Left ventricle myocardium superior (tissue), 1 donor: Measurements from ENCODE around the gene GOSR2. TPM values are rescaled to one million over a fixed set of nuclear protein-coding genes. Genes with fewer than 3 reads are reported as not detected.

Experiments
- ATAC-seq: fragments of 200-7000 bp; cut with Tn5 transposase; one replicate; pipeline ENCODE4 v1.9.1; 2020; ENCODE audit warnings: mild to moderate bottlenecking, moderate library complexity
- DNase-seq: peaks from one replicate; pipeline ENCODE4 v3.0.0-alpha.2; 2020
- intact Hi-C: fragments of 100-400 bp; cut with micrococcal nuclease; formaldehyde crosslinking; loops from one replicate; pipeline ENCODE4 v1.11.0; 2022
- total RNA-seq: library from RNA; stranded (reverse); fragmentation: NEBNext Ultra II Directional; extraction: Animal tissue kit (Norgen Biotek cat#: 25700); gene quantifications from one replicate; pipeline ENCODE4 v1.2.1, GENCODE V29; 2021
- donor health status: DM: no; HTN: yes; CAD: no; lungs with severe emphysema.

GOSR2 gene
- total RNA-seq, 1 donor from 2014 or later: 35.2 TPM

GRCh38 chr17:46889992-46890564 is 32.9 kb upstream of the GOSR2 start:
- intact Hi-C loops: no loop called here
- DNase-seq: no peak
- ATAC-seq: no peak

DNA sequence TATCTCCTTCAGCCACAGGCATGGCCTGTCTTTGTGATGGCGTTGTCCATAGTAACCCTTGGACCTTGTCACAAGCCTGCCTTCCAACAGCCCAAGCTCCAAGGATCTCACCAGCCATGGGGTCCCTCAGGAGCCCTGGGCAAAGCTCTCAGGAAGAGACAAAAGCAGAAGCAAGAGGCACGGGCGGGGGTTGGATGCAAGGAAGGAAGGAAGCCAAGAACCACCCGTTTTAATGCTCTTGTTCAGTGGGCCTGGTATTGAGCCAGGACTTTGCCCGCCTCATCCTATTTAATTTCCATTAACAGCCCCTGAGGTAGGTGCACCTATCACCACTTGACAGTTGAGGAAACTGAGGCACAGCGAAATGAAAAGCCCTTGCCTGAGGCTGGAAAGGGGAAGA is 32.3 kb upstream of the GOSR2 start:
- intact Hi-C loops: no loop called here
- no peak for DNase-seq
- no peak for ATAC-seq

- ATAC-seq (no peak), DNase-seq (no peak)
- intact Hi-C loops: no loop called here
Observed at GRCh38 chr17:46892192-46892703, 30.7 kb upstream of the GOSR2 start.

DNA sequence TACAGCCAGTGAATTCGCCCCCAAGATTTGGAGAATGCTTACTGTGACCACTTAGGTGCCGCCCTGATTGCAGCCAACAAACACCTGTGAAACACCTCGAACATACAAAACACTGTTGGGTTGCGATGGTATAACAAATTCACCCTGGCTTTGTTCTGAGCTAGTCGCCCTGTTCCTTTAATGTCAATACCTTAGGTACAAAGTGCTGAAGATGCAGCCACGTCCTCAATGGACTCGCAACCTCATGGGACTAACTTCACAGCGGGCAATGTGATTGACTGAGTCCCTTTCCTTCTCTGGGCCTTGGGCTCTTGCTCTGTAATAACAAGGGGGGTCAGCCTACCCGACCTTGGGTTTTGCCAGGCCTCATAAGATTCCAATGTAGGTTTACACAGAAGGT is 28.9 kb upstream of the GOSR2 start:
- intact Hi-C loops: no loop called here
- DNase-seq (no peak), ATAC-seq (no peak)

DNA sequence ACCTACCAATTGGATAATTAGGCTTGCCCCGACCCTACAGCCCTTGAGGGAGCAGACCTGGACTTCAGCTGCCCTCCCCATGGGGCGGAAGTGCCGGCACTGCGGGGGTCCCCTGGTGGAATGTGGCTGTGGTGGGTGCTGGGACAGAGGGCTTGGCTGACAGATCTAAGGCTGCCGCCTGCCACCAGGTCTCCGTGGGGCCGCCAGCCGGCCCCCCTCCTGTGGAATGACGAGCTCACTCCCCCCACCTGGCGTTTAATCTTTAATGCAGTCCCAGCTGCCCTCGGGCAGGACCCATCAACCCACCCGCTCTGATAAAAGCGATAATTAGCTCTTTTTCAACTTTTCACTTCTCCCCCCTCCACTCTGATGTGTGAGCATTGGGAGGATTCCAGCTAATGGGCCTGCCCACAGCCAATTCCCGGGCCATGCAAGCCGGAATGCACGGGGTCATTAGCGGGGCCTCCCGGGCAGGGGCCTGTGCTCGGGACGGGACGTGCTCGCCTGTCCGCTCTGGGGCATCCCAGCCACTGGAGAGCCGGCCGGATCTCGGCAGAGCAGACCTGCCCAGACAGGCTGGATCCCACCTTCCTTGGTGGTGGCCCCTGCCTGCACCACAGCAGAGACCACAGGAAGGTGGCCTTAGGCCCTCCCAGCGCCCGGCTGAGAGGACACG is 28.3 kb upstream of the GOSR2 start:
- intact Hi-C loops: no loop called here
- DNase-seq (peak; percentile 41), ATAC-seq (peak; percentile 58)

GRCh38 chr17:46895171-46895570 is 27.8 kb upstream of the GOSR2 start:
- no peak for DNase-seq
- intact Hi-C loops: no loop called here
- no peak for ATAC-seq

- no peak for DNase-seq
- no peak for ATAC-seq
- intact Hi-C loops: no loop called here
Observed at GRCh38 chr17:46896991-46897390, 26.0 kb upstream of the GOSR2 start.

DNA sequence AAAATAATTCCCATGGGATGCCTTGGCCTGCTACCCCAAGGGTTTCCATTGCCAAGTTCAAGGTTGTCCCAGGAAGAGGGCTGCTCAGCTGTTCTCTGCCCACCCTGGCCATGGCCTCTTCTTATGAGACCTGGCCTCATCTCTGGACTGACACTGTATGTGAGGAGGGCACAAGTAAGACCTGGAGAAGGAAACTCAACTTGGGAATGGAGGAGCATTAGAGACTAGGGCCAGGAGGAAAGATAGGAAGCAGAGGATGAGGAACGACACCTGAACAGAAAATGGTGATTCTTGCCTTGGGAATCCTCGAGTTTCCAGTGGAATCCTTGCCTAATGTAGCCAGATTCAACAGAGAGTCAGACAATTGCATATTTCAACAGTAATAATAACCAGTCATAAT is 24.6 kb upstream of the GOSR2 start:
- ATAC-seq (no peak), DNase-seq (no peak)
- intact Hi-C loops: no loop called here

GRCh38 chr17:46898860-46899259 is 24.1 kb upstream of the GOSR2 start:
- intact Hi-C loops: no loop called here
- ATAC-seq (no peak), DNase-seq (no peak)

- DNase-seq: no peak
- intact Hi-C loops: no loop called here
- no peak for ATAC-seq
Observed at GRCh38 chr17:46901291-46901690, 21.7 kb upstream of the GOSR2 start.

GRCh38 chr17:46903762-46904672 is 18.9 kb upstream of the GOSR2 start:
- ATAC-seq: no peak
- intact Hi-C loops: no loop called here
- DNase-seq: no peak

DNA sequence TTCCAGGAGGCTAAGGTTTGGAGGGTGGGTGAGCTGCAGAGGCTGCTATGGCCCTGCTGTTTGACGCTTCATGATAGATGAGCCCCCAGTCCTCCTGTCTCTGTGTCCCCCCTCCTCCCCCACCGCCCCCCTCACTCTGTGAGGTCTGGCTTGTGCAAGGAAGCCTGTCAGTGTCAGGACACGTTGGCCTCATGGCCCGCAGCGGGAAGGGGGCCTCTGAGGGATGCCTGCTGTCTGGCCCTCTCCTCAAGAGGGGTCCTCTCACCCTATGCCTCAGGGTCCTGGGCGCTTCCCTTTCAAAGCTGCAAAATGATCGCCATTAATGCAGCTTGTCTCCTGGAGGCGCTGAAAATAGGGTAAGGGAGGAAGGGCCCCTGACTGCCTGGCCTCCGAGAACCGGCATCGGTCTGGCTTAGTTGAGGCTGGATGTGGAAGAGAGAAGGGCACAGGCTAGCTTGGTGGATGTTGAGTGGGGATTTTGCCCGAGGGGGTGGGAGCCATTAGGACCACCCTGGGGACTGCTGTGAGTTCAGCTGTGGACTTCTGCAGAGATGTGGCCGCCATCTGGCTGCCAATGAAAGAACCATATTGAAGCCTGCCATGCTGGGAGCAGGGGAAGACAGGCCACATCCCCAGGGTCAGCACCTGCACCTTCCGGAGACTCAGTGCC is 14.8 kb upstream of the GOSR2 start:
- ATAC-seq: no peak
- no peak for DNase-seq
- intact Hi-C loops: no loop called here

DNA sequence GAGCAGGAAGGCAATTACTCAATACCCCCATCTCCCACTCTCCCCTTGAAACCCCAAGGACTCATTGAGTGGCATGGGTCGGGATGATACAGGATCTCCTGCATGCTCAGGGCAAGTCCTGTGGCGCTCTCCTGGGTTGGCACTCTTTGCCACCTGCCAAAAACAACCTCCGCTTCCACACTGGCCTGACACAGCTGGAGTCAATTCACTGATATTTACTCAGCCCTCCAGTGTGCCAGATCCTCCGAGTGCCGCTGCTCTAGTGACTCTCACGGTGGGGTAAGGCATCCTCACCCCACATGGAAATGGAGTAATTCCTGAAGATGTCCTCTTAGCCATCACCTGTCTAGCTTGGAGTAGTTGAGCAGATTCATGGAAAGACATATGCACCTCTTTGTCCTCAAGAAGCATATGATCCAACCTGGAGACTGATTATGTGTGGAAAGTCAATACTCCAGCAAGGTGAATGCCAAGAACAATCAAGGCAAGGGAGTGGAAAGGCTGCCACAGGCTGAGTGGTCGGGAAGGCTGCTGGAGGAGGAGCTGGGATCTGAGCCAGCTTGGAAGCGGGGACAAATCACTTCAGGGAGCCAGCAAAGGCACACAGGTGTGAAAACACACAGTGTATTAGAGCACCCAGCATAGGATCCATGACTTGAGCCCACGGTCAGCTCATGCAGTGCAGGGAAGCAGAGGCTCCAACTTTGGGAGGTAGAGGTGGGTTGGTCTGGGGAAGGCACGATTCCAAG is 12.6 kb upstream of the GOSR2 start:
- DNase-seq (no peak), ATAC-seq (no peak)
- intact Hi-C loops: no loop called here

DNA sequence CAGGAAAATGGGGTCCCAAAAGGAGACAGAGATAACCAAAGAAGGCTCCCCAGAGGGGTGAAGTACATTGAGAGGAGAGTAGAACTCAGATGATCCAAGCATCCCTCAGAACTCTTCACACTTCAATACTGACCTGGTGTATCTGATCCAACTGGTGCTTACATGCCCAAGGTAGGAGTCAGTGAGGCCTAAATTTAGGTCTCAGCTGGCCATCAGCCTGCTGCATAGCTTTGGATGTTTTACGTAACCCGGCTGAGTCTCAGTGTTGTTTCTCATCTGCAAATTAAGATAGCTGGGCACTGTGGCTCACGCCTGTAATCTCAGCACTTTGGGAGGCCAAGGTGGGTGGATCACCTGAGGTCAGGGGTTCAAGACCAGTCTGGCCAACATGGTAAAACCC is 11.6 kb upstream of the GOSR2 start:
- DNase-seq (no peak), ATAC-seq (peak; percentile 92)
- intact Hi-C loops: no loop called here

GRCh38 chr17:46915596-46915995 is 7.4 kb upstream of the GOSR2 start:
- DNase-seq (no peak), ATAC-seq (no peak)
- intact Hi-C loops: no loop called here

DNA sequence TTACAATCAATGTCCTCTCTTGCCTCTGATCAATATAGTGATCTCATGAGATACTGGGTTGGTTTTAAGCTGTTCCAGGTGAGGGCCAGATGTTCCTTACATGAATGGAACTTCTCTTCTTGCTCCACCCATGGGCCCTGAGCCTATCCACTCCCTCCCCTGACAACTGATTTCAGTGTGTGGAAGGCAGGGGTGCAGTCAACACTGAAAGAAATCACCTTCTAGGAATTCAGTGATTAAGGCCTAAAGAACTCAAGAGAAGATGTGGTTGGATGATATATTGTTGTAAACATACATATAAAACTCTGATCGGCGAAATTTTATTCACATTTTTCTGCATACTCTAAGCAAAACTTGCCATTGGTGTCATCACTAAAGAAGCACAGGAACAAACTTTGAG is 6.7 kb upstream of the GOSR2 start:
- DNase-seq: no peak
- ATAC-seq: no peak
- intact Hi-C loops: no loop called here

DNA sequence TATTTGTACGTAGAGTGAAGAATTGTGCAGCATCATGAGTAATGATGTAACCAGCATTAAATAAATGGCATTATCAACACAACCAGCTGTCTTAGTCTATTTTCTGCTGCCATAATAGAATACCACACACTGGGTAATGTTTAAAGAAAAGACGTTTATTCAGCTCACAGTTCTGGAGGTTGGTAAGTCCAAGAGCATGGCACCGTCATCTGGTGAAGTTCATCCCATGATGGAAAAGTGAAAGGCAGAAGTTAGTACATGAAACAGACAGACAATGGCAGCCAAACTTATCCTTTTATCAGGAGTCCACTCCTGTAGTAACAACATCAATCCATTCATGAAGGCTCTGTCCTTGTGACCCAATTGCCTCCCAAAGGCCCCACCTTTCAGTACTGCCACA is 6.3 kb upstream of the GOSR2 start:
- no peak for DNase-seq
- intact Hi-C loops: no loop called here
- no peak for ATAC-seq

DNA sequence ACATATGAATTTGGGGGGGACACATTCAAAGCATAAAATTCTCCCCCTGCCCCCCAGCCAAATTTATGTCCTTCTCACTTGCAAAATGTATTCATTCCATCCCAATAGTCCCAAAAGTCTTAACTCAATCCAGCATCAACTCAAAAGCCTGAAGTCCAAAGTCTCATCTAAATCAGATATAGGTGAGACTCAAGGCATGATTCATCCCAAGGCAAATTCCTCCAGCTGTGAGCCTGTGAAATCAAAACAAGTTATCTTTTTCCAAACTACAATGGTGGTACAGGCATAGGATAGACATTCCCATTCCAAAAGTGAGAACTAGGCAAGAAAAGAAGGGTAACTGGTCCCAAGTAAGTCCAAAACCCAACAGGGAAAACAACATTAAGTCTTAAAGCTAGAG is 5.9 kb upstream of the GOSR2 start:
- intact Hi-C loops: no loop called here
- ATAC-seq: no peak
- DNase-seq: no peak

DNA sequence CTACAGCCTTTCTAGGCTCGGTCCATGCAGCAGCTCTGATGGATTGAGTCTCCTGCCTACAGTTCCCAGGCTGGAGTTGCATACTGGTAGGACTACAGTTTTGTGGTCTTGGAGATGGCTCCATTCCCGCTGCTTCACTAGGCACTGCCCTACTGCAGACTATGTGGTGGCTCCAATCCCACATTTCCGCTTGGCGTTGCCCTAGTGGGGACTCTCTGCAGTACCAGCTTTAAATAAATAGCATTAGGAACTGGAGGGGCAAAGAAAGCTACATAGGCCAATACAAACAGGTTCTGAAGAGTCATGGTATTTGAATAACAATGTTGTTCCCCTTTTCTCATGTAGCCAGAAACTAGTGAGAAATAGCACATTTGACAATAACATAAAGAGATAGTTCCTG is 5.4 kb upstream of the GOSR2 start:
- intact Hi-C loops: no loop called here
- no peak for DNase-seq
- no peak for ATAC-seq
